ENCODE measurements around the gene FOXC1.
A peak's percentile ranks its signal among the peaks of the same experiment; 100 is the strongest.

The FOXC1 gene

DNA sequence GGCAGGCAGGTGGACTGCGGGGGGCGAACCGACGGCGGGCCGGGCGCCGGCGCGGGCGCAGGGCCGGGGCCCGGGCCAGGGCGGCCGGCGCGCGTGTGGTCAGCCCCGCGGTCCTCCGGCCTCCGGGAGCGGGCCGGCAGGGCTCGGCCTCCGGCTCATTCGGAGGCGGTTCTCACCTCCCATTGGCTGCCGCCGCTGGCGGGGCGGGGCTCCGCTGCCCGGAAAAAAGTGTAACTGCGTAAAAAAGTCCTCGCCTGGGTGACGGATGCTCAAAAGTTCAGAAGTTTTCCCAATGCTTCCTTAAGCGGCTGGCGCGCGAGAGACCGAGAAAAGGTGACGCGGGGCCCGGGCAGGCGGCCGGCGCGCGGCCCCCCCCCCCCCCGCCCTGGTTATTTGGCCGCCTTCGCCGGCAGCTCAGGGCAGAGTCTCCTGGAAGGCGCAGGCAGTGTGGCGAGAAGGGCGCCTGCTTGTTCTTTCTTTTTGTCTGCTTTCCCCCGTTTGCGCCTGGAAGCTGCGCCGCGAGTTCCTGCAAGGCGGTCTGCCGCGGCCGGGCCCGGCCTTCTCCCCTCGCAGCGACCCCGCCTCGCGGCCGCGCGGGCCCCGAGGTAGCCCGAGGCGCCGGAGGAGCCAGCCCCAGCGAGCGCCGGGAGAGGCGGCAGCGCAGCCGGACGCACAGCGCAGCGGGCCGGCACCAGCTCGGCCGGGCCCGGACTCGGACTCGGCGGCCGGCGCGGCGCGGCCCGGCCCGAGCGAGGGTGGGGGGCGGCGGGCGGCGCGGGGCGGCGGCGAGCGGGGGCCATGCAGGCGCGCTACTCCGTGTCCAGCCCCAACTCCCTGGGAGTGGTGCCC lies at the start of gene FOXC1:
FOXC1 (plus strand) TSS at position 268 of the 849 bp plus-strand sequence; CDS start at position 799, 531 bp downstream.
- H3K4me3 ChIP-seq (ENCODE audit: low read depth, low read length), result peak within 1 kb of the TSS; percentile 72
- CTCF ChIA-PET, result interaction anchor here (0.7 to 3.7 kb wide), 7 partner anchors 10 to 1024 kb away, joined by 3 to 33 read pairs (median 3); no protein-coding TSS in a partner anchor
- peak; percentile 57 for DNase-seq (ENCODE audit: low read depth, low spot score)
- TF ChIP-seq, protein P1, sequence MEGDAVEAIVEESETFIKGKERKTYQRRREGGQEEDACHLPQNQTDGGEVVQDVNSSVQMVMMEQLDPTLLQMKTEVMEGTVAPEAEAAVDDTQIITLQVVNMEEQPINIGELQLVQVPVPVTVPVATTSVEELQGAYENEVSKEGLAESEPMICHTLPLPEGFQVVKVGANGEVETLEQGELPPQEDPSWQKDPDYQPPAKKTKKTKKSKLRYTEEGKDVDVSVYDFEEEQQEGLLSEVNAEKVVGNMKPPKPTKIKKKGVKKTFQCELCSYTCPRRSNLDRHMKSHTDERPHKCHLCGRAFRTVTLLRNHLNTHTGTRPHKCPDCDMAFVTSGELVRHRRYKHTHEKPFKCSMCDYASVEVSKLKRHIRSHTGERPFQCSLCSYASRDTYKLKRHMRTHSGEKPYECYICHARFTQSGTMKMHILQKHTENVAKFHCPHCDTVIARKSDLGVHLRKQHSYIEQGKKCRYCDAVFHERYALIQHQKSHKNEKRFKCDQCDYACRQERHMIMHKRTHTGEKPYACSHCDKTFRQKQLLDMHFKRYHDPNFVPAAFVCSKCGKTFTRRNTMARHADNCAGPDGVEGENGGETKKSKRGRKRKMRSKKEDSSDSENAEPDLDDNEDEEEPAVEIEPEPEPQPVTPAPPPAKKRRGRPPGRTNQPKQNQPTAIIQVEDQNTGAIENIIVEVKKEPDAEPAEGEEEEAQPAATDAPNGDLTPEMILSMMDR (IDR thresholded peaks at IDR 0.05; ENCODE audit: insufficient read depth, low read length, missing control alignments), result no peak
- POLR2A ChIA-PET, result interaction anchor here (1.0 to 1.6 kb wide), 2 partner anchors 57 to 92 kb away, joined by 4 to 7 read pairs; no protein-coding TSS in a partner anchor

DNA sequence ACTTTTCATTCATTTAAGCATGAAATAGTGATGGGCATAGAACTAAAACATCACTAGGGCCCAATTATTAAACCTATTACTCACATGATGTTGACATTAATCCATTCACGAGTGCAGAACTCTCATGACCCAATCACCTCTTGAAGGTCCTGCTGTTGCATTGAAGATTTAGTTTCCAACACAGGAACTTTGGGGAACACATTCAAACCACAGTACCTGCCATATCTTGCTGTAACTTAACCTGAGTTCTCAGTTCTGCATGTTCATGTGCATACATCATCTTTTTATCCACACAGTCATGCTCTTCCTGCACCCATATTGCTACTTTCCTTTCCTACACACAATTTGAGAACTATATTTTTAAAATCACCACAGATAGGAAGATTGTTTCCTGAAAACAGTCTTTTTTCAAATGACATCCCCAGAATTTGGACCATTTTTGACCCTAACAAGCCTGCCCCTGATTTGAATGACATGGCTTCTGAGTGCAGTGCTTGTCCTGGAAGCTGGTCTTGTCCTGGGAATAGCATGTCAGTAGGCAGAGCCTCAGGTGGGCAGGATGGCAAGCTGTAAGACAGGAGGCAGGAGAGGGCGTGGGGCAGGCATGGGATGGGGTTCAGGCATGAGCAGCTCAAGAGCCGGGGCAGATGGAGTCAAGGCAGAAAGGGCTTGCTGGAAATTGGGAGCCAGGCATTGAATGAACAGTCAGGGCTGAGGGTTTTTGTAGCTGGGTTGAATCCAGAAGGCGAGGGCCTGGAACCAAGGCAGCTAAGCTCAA lies 49.2 kb upstream of the FOXC1 start:
- TF ChIP-seq, protein P1 (IDR thresholded peaks at IDR 0.05; ENCODE audit: insufficient read depth, low read length, missing control alignments), result no peak
- no peak for DNase-seq (ENCODE audit: low read depth, low spot score)
- ChIA-PET POLR2A (no interaction called here), CTCF (interaction anchor here (1.1 to 3.9 kb wide), 3 partner anchors 9 to 37 kb away, joined by 4 to 21 read pairs (median 6); no protein-coding TSS in a partner anchor)
- H3K4me3 ChIP-seq (ENCODE audit: low read depth, low read length), result no peak overlapping the region

DNA sequence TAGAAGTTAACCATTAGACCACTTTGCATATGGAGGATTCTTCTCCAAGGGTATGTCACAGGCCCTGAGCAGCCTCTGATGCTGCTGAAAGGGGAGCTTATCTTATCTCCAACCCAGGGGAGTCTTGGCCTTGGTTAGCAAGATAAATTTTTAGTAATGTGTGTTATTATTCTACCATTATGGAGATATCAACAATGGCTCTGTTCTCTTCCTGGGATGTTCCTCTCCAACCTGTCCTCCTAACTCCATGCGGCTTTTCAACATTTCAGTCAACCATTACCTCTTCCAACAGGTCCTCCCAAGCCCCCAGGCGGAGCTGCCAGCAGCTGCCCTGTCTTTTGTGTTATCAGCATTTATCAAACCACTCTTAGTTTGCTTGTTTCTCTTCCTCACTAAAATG lies 48.4 kb upstream of the FOXC1 start:
- no peak overlapping the region for H3K4me3 ChIP-seq (ENCODE audit: low read depth, low read length)
- TF ChIP-seq, protein P1 (IDR thresholded peaks at IDR 0.05; ENCODE audit: insufficient read depth, low read length, missing control alignments), result no peak
- no peak for DNase-seq (ENCODE audit: low read depth, low spot score)
- POLR2A ChIA-PET, result no interaction called here
- CTCF ChIA-PET, result interaction anchor here (1.1 to 3.9 kb wide), 3 partner anchors 10 to 38 kb away, joined by 4 to 21 read pairs (median 6); no protein-coding TSS in a partner anchor

DNA sequence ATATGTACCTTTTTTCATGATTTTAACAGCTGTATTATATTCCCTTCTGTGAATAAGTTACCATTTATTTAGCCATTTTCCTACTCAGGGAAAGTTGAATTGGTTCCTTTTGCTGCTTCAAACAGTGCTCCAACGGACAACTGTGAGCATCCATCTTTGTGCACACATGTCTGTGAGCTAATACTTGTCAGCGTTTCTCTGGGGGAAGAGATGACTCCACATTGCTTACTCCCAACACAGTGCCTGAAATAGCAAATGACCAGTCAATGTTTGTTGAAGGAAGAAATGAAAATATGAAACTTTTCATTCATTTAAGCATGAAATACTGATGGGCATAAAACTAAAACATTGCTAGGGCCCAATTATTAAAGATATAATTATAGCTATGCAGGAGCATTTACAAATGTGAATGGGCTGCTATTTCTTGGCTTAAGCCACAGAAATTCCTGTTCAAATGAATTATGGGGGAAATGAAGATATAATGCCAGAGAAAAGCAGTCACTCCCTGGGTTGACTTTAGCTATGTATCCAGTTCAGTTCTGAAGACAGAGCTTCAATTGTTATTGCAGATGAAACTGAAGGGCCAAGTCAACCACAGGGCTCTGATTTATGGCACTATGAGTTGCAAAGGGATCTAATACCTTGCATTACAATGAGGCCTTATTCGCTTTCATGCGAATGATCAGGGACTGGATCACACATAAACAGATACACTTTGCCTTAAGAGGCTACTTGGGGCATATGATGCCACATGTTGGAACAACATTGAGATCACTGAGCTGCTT lies 47.4 kb upstream of the FOXC1 start:
- no peak for DNase-seq (ENCODE audit: low read depth, low spot score)
- CTCF ChIA-PET, result interaction anchor here (1.4 to 3.9 kb wide), 4 partner anchors 7 to 1188 kb away, joined by 3 to 21 read pairs (median 8); partner anchors contain the start of gene MYLK4
- TF ChIP-seq, protein P1 (IDR thresholded peaks at IDR 0.05; ENCODE audit: insufficient read depth, low read length, missing control alignments), result no peak

DNA sequence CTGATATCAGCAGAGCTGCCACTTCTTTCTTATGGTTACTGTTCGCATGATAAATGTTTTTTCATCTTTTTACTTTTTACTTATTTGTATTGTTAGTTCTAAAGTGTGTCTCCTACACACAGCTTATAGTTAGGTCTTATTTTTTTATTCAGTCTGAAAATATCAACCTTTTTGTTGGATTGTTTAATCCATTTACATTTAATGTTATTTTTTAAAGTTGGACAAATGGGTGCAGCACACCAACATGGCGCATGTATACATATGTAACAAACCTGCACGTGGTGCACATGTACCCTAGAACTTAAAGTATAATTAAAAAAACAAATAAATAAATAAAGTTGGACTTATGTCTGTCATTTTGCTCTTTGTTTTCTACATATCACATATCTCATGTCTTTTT lies 40.3 kb upstream of the FOXC1 start:
- CTCF ChIA-PET, result interaction anchor here (0.8 to 1.5 kb wide), 2 partner anchors 15 to 27 kb away, joined by 3 read pairs; no protein-coding TSS in a partner anchor

More for the DNA sequence above, 47.4 kb upstream of the FOXC1 start:
- H3K4me3 ChIP-seq (ENCODE audit: low read depth, low read length), result no peak overlapping the region
- POLR2A ChIA-PET, result no interaction called here

More for the DNA sequence above, 40.3 kb upstream of the FOXC1 start:
- TF ChIP-seq, protein P1 (IDR thresholded peaks at IDR 0.05; ENCODE audit: insufficient read depth, low read length, missing control alignments), result no peak
- no peak overlapping the region for H3K4me3 ChIP-seq (ENCODE audit: low read depth, low read length)
- POLR2A ChIA-PET, result no interaction called here
- no peak for DNase-seq (ENCODE audit: low read depth, low spot score)
